Osteoblast (primary cell): ENCODE results near the gene GRIN1. TPM values are rescaled to one million over a fixed set of nuclear protein-coding genes. Genes with fewer than 3 reads are reported as not detected.

Source experiments
- DNase-seq: peaks from one replicate; pipeline ENCODE4 v3.0.0; 2011; ENCODE audit warnings: low spot score, mixed read lengths; ENCODE audit not compliant: insufficient read length; ENCODE audit errors: missing footprints
- H2AFZ ChIP-seq: 2 replicates; pipeline ENCODE4 v1.6.0; 2011; ENCODE audit warnings: mild to moderate bottlenecking, low read length
- H3K27ac ChIP-seq: 2 replicates; pipeline ENCODE4 v1.5.1; 2011; ENCODE audit warnings: mild to moderate bottlenecking, low read depth, low read length, moderate library complexity
- H3K27me3 ChIP-seq: 2 replicates; pipeline ENCODE4 v1.6.0; 2012; ENCODE audit warnings: mild to moderate bottlenecking, control low read depth, inconsistent platforms, low read length, moderate library complexity; ENCODE audit not compliant: insufficient read depth
- H3K36me3 ChIP-seq: 2 replicates; pipeline ENCODE4 v1.5.1; 2011; ENCODE audit warnings: mild to moderate bottlenecking, low read length, control low read depth, moderate library complexity; ENCODE audit not compliant: insufficient read depth
- H3K4me1 ChIP-seq: 2 replicates; pipeline ENCODE4 v1.5.1; 2011; ENCODE audit warnings: mild to moderate bottlenecking, low read length, control low read depth, moderate library complexity; ENCODE audit not compliant: insufficient read depth
- H3K4me2 ChIP-seq: 2 replicates; pipeline ENCODE4 v1.6.0; 2011; ENCODE audit warnings: mild to moderate bottlenecking, low read length; ENCODE audit not compliant: insufficient read depth
- H3K4me3 ChIP-seq: fragments of 200-600 bp; sonication (generic); 3 replicates; pipeline ENCODE4 v1.5.1; 2012; ENCODE audit warnings: mild to moderate bottlenecking, low read length, inconsistent platforms; ENCODE audit not compliant: insufficient read depth
- H3K79me2 ChIP-seq: 2 replicates; pipeline ENCODE4 v1.6.0; 2012; ENCODE audit warnings: mild to moderate bottlenecking, low read length, control low read depth, inconsistent platforms; ENCODE audit not compliant: insufficient read depth
- H3K9me3 ChIP-seq: 2 replicates; pipeline ENCODE4 v1.5.1; 2011; ENCODE audit warnings: low read depth, low read length, control low read depth
- H4K20me1 ChIP-seq: 2 replicates; pipeline ENCODE4 v1.6.0; 2012; ENCODE audit warnings: mild to moderate bottlenecking, low read length, control low read depth; ENCODE audit not compliant: insufficient read depth
- CTCF ChIP-seq: IDR thresholded peaks from 2 replicates; pipeline ENCODE4 v1.5.1; 2011; ENCODE audit warnings: mild to moderate bottlenecking, low read depth, low read length, moderate library complexity; ENCODE audit errors: extremely low read depth
- total RNA-seq: library from RNA; depleted of rRNA; stranded (reverse); fragments of >200 nt; gene quantifications from 2 replicates; pipeline ENCODE4 v1.2.3, GENCODE V29; 2012

The GRIN1 gene
- total RNA-seq, 1 donor, result not detected

- Histone ChIP-seq H3K4me2 (no peak overlapping the region), H3K9me3 (no peaks in the 10 kb centered on the region), H3K27ac (no peak overlapping the region), H2AFZ (no peak overlapping the region), H3K79me2 (no peaks in the 10 kb centered on the region), H3K4me1 (no peaks in the 10 kb centered on the region), H3K36me3 (no peaks in the 10 kb centered on the region), H3K4me3 (no peak overlapping the region), H3K27me3 (peaks cover 64% of the 10 kb centered on the region), H4K20me1 (no peaks in the 10 kb centered on the region)
- peak; percentile 93 for DNase-seq
- TF ChIP-seq CTCF, result no peak
Observed at GRCh38 chr9:137167277-137167746, 28.4 kb downstream of the GRIN1 start.

GRCh38 chr9:137167747-137168572 is 29.0 kb downstream of the GRIN1 start:
- no peaks in the 10 kb centered on the region for H4K20me1 ChIP-seq
- DNase-seq, result peak; percentile 88
- H3K27ac ChIP-seq, result no peak overlapping the region
- H3K9me3 ChIP-seq, result no peaks in the 10 kb centered on the region
- peaks cover 61% of the 10 kb centered on the region for H3K27me3 ChIP-seq
- TF ChIP-seq CTCF, result no peak
- no peak overlapping the region for H2AFZ ChIP-seq
- H3K4me1 ChIP-seq, result no peaks in the 10 kb centered on the region
- no peaks in the 10 kb centered on the region for H3K36me3 ChIP-seq
- no peak overlapping the region for H3K4me2 ChIP-seq
- H3K4me3 ChIP-seq, result no peak overlapping the region
- no peaks in the 10 kb centered on the region for H3K79me2 ChIP-seq

- H2AFZ ChIP-seq, result no peak overlapping the region
- H4K20me1 ChIP-seq, result no peaks in the 10 kb centered on the region
- H3K9me3 ChIP-seq, result no peaks in the 10 kb centered on the region
- no peak overlapping the region for H3K27ac ChIP-seq
- DNase-seq, result peak; percentile 93
- H3K27me3 ChIP-seq, result peaks cover 59% of the 10 kb centered on the region
- H3K36me3 ChIP-seq, result no peaks in the 10 kb centered on the region
- H3K4me1 ChIP-seq, result no peaks in the 10 kb centered on the region
- no peak overlapping the region for H3K4me3 ChIP-seq
- no peaks in the 10 kb centered on the region for H3K79me2 ChIP-seq
- H3K4me2 ChIP-seq, result no peak overlapping the region
- no peak for TF ChIP-seq CTCF
Observed at GRCh38 chr9:137168573-137168903, 29.6 kb downstream of the GRIN1 start.
